Activated naive CD4-positive, alpha-beta T cell (primary cell): ENCODE results near the gene NUP88.

Experiments used
- DNase-seq, 4 experiments: peaks; one replicate each; lab custom pipeline; 2025; lab: John Stamatoyannopoulos, UW

The NUP88 gene

DNA sequence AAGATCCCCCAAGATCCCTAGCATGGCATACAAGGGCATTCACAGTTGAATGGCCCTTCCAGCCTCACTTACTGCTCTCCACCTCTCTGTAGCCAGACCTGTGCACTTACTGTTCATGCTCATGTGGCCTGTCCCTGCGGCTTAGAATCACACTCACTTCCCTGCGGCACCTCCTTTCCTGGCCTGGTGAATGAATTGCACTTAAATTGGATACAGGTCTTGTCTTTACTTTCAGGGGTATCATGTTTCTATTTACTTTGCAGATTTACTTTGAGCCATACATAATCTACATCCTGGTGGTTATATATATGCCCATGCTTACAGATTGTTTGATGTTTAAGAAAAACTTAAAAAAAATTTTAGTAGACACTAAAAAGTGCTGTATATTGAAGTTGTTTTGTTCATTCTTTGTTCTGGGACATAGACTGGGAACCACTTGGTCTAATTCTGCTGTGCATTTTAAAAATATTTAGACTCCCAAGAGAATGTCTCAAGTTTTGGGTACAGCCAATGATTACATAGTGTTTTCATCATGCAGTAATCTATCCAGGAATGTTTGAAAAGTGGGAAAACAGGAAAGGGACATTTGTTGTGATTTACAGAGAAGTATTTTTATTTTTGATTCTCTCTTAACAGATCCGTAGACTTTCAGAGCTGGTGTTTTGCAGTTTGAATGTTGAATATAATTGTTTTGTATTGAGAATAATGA, 63.9 kb downstream of the NUP88 start:
- DNase-seq, result no peak

DNA sequence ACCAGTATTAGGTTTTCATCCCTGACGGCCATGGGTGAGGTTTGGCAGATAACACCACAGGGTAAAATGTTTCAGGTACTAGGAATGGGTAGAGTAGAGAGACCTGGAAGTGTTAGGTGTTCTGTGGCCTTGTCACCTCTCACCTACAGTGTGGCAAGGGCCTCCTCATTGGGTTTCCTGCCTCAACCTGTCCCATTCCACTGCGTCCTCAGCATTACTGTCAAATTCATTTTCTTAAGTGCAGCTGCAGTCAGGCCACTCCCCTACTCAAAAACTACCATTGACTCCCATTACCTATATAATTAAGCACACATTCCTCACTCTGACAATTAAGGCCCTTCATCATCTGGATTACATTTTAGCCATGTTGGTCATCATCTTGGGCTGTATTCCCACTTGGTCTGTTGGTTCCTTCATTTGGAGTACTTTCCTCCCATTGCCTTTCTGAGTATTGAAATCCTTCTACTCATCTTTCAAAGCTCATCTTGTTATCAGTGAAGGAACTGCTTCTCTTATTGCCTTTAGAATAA, 64.5 kb downstream of the NUP88 start:
- DNase-seq, result no peak

DNA sequence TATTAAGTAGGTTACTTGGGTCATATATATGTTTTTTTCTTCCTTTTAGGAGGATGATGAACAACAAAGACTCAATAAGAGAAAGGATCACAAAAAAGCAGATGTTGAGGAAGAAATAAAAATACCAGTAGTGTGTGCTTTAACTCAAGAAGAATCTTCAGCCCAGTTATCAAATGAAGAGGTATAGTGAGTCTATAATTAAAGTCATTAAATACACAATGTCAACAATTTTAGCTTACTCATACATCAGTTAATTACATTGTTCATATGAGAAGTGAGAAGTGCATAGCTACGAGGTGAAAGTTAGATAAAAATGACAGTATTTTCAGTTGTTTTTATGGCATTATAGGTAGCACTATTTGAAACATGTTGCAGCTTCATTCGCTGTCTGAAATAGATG, 65.2 kb downstream of the NUP88 start:
- no peak for DNase-seq

DNA sequence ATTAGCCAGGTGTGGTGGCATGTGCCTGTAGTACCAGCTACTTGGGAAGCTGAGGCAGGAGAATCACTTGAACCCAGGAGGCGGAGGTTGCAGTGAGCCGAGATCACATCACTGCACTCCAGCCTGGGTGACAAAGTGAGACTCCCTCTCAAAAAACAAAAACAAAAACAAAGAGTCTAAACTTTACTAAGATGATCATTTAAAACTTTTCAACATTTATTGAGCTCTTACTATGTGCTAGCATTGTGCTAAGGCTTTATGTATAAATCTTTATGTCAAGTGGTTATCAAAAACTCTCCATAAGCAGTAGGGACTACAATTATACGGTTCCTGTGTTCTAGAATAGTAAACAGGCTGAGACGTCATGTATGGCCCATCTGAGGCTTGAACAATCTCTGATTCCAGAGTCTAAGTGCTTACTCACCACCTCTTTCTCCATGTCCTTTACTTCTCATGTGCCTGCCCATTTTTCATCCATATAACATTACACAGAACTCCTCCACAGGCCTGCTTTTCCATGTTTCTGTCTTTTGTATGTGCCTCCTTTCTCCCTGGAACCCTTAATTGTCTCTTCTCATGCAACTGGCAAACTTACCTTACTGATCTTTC, 66.7 kb downstream of the NUP88 start:
- DNase-seq, result no peak

DNA sequence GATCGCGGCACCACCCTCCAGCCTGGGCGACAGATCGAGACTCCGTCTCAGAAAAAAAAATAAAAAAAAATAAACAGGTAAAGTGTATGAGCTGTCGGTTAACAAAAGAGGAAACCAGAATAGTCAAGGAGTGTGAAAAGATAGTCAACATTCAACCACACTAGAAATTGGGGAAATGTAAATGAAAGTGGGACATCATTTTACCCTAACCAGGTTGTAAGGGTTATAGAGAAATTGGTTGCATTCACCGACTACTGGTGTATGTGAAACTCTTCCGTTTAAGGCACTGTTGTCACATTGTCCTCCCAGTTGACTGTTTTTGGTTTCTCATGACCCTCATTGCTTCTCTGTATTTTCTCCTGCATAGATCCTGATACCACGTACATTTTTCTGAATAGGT, 74.5 kb downstream of the NUP88 start:
- no peak for DNase-seq
